Activated B cell treated with CpG ODN at 0.5 μM for 24 hours (primary cell): Measurements from ENCODE around the gene CORO2B. TPM values are rescaled to one million over a fixed set of nuclear protein-coding genes. Genes with fewer than 3 reads are reported as not detected.

Experiments
- ATAC-seq: fragments of 200-7000 bp; cut with Tn5 transposase; one replicate; pipeline ENCODE4 v1.10.0; 2021; ENCODE audit warnings: low read depth, mild to moderate bottlenecking, moderate library complexity
- CTCF ChIA-PET: fragments of 350-600 bp; sonication (Branson Sonifier 250); formaldehyde crosslinking; loops from one replicate; lab custom pipeline; 2021; ENCODE audit warnings: antibody characterized with exemption; lab: Charles Lee
- POLR2A ChIA-PET: fragments of 350-600 bp; sonication (Branson Sonifier 250); formaldehyde crosslinking; loops from one replicate; lab custom pipeline; 2021; ENCODE audit warnings: antibody characterized with exemption; lab: Charles Lee
- DNase-seq: peaks from one replicate; pipeline ENCODE4 v3.0.0; 2022
- H3K27ac Mint-ChIP-seq: one replicate; pipeline ENCODE4 v1.8.0; 2020; ENCODE audit warnings: mixed read lengths
- H3K27me3 Mint-ChIP-seq: one replicate; pipeline ENCODE4 v1.8.0; 2021; ENCODE audit warnings: mixed read lengths
- H3K36me3 Mint-ChIP-seq: one replicate; pipeline ENCODE4 v1.8.0; 2021; ENCODE audit warnings: low read depth, mixed read lengths
- H3K4me1 Mint-ChIP-seq: one replicate; pipeline ENCODE4 v1.8.0; 2021; ENCODE audit warnings: mixed read lengths
- H3K4me3 Mint-ChIP-seq: one replicate; pipeline ENCODE4 v1.8.0; 2020; ENCODE audit warnings: mild to moderate bottlenecking, mixed read lengths
- H3K9me3 Mint-ChIP-seq: one replicate; pipeline ENCODE4 v1.8.0; 2020; ENCODE audit warnings: mixed read lengths
- intact Hi-C: fragments of 100-400 bp; cut with micrococcal nuclease; formaldehyde crosslinking; loops from one replicate; pipeline ENCODE4 v1.15.1; 2024
- total RNA-seq: library from RNA; stranded (reverse); gene quantifications from 2 replicates; pipeline ENCODE4 v1.2.3, GENCODE V29; 2022
- TF ChIP-seq, protein P1 (sequence below): fragments of 200-600 bp; IDR thresholded peaks from one replicate; pipeline ENCODE4 v1.8.0; 2022; ENCODE audit warnings: antibody characterized with exemption, mild to moderate bottlenecking

The CORO2B gene
- total RNA-seq, 1 donor from 2014 or later: 1.0 TPM

DNA sequence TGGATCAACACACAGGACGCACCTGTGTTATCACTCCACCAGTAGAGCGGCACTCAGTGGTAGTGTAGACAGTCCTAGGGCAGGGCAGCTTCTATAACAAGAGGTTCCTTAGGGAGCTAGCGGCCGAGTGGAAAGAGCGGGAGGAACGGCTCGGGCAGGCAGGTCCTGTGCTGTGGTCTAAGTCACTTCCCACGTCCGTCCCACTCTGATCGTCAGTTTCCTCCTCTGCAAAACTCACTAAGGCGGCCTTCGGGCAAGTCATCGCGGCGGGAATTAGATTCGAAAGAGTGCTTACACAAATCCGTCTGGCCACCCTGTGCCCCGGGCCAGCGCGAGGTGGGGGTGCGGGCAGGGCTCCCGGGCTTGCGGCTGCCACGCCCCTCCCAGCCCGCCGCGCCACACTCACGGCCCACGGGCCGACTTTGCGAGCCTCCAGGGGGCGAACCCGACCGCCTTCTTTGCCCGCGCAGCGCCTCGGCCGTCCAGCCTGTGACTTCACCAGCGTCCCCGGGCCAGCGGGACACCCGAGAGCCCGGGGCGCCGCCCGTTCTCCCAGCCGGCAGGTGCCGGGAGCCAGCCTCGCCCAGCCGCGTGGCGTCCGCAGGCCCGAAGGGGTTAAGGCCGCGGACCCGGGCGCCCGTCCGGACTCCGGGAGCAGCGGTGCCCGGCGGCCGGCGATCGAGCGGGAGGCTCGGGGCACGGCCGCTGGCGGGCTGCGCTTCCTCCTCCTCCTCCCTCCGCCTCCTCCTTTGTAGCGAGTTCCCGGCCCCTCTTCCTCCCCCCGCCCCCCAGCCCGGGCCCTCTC lies 416 bp upstream of the CORO2B start:
- Mint-ChIP-seq H3K9me3 (no peaks in the 10 kb centered on the region), H3K36me3 (no peaks in the 10 kb centered on the region), H3K4me3 (peak overlapping the region; percentile 83), H3K27ac (peak overlapping the region; percentile 71), H3K27me3 (peaks cover 17% of the 10 kb centered on the region), H3K4me1 (peaks cover 38% of the 10 kb centered on the region)
- ChIA-PET CTCF (interaction anchor here (0.6 to 2.8 kb wide), 3 partner anchors 19 to 311 kb away, joined by 3 to 9 read pairs (median 8); no protein-coding TSS in a partner anchor), POLR2A (interaction anchor here (1.7 kb wide), 1 partner anchor 53 kb away, joined by 3 read pairs; no protein-coding TSS in a partner anchor)
- ATAC-seq: peak; percentile 69
- DNase-seq: peak; percentile 57
- TF ChIP-seq, protein P1, sequence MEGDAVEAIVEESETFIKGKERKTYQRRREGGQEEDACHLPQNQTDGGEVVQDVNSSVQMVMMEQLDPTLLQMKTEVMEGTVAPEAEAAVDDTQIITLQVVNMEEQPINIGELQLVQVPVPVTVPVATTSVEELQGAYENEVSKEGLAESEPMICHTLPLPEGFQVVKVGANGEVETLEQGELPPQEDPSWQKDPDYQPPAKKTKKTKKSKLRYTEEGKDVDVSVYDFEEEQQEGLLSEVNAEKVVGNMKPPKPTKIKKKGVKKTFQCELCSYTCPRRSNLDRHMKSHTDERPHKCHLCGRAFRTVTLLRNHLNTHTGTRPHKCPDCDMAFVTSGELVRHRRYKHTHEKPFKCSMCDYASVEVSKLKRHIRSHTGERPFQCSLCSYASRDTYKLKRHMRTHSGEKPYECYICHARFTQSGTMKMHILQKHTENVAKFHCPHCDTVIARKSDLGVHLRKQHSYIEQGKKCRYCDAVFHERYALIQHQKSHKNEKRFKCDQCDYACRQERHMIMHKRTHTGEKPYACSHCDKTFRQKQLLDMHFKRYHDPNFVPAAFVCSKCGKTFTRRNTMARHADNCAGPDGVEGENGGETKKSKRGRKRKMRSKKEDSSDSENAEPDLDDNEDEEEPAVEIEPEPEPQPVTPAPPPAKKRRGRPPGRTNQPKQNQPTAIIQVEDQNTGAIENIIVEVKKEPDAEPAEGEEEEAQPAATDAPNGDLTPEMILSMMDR: no peak
- intact Hi-C loops: loop anchor here (1.0 to 5.0 kb wide), 4 partner anchors 19 to 96 kb away; no protein-coding TSS in a partner anchor

DNA sequence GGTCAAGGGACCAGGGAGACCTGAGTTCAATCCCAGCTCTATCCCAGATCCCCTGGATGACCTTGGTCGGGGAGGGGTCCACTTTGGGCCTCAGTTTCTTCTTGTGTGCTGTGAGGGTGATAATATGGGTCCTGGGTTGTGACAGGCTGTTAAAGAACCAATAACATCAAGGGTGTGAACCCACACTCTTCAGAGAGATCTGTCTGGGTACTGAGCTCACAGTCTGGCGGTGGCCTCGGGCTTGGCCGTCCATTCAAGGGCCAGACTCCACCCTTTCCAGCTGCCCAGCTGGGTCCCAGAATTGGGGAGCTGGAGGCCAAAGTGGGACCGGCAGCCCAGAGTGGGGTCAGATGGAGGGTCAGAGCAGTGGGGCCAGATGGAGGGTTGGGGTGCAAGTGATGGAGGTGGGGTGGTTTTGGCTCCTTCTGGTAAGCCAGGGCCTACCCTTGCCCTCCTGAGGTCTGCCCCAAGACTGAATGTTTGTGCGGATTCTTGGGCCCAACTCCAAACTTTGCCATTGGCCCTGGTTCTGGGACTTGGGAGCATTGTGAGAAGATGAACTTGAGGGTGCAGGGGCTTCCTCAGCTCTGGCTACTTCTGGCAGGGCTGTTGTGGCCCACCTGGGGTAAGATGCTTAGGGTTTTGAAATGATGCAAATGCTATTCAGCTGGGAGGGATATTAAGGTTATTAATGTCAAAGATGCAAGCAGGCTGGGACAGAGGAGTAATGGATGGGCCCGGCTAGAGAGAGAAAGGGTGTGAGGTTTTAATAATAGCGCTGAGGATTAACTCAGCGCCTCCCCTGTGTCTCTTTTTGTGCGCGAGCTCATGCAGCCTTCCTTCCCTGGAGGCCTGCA lies 1.5 kb downstream of the CORO2B start:
- CTCF ChIA-PET: interaction anchor here (1.0 to 1.9 kb wide), 3 partner anchors 20 to 30 kb away, joined by 3 to 6 read pairs (median 3); no protein-coding TSS in a partner anchor

DNA sequence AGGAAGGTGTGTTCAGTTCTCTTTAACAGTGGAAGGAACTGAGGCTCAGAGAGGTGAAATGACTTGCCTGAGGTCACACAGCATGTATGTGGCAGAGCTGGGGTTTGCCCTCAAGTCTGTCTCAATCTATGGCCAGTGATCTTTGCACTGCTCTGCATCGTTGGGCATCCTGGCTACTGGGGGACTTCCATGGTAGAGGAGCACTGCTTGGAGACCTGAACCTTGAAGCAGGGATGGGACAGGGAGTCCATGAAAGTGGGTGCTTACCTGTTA lies 2.0 kb downstream of the CORO2B start:
- Mint-ChIP-seq H3K9me3 (no peaks in the 10 kb centered on the region), H3K36me3 (no peaks in the 10 kb centered on the region), H3K27ac (peak overlapping the region; percentile 2), H3K4me1 (peaks cover 36% of the 10 kb centered on the region), H3K27me3 (peaks cover 10% of the 10 kb centered on the region), H3K4me3 (no peak overlapping the region)
- no peak for ATAC-seq
- ChIA-PET CTCF (interaction anchor here (1.0 to 1.9 kb wide), 2 partner anchors 21 to 31 kb away, joined by 3 to 6 read pairs; no protein-coding TSS in a partner anchor), POLR2A (interaction anchor here (0.7 to 3.1 kb wide), 3 partner anchors 51 to 239 kb away, joined by 3 to 8 read pairs (median 4); no protein-coding TSS in a partner anchor)
- TF ChIP-seq, protein P1: no peak
- intact Hi-C loops: no loop called here
- DNase-seq: no peak

More for the DNA sequence above, 1.5 kb downstream of the CORO2B start:
- H3K4me3 Mint-ChIP-seq: peak overlapping the region; percentile 77
- peaks cover 34% of the 10 kb centered on the region for H3K4me1 Mint-ChIP-seq
- TF ChIP-seq, protein P1: no peak
- ATAC-seq (no peak), DNase-seq (no peak)
- peak overlapping the region; percentile 2 for H3K27ac Mint-ChIP-seq
- H3K27me3 Mint-ChIP-seq: peaks cover 10% of the 10 kb centered on the region
- intact Hi-C loops: no loop called here
- POLR2A ChIA-PET: interaction anchor here (0.7 to 3.1 kb wide), 3 partner anchors 52 to 239 kb away, joined by 3 to 8 read pairs (median 4); no protein-coding TSS in a partner anchor
- no peaks in the 10 kb centered on the region for H3K9me3 Mint-ChIP-seq
- H3K36me3 Mint-ChIP-seq: no peaks in the 10 kb centered on the region

DNA sequence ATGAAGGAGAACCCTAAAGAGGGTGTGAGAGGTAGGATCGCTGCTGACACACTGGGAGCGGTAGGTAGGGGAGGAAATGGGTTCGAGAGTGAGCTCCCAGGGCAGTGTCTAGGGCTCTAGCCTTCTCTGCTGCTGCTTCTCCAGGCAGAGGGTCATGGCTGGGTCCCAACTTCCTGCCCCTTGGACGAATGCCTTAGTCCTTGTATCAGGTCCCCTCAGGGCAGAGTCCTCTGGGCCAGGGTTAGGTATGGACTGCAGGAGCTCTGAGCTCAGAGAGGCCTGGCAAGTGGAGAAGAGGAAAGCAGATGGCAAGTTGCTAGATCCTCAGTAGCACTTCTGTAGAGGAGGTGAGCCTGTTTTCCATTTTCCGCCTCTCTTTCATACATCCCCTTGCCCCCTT lies 2.9 kb downstream of the CORO2B start:
- Mint-ChIP-seq H3K27me3 (peaks cover 9% of the 10 kb centered on the region), H3K36me3 (no peaks in the 10 kb centered on the region), H3K4me3 (no peak overlapping the region), H3K4me1 (peaks cover 39% of the 10 kb centered on the region), H3K27ac (peak overlapping the region; percentile 53), H3K9me3 (no peaks in the 10 kb centered on the region)
- intact Hi-C loops: no loop called here
- no peak for DNase-seq
- TF ChIP-seq, protein P1: no peak
- no peak for ATAC-seq
- CTCF ChIA-PET: interaction anchor here (1.0 to 1.3 kb wide), 4 partner anchors 12 to 92 kb away, joined by 3 to 5 read pairs (median 4); no protein-coding TSS in a partner anchor
- POLR2A ChIA-PET: interaction anchor here (1.1 to 3.1 kb wide), 2 partner anchors 50 to 92 kb away, joined by 4 to 8 read pairs; no protein-coding TSS in a partner anchor
